Panc1 (cell line): ENCODE results near the gene LCN1. TPM values are rescaled to one million over a fixed set of nuclear protein-coding genes. Genes with fewer than 3 reads are reported as not detected.

ENCODE experiments used
- ATAC-seq: fragments of 200-7000 bp; cut with Tn5 transposase; 2 replicates; pipeline ENCODE4 v1.9.1; 2020; ENCODE audit warnings: mild to moderate bottlenecking, moderate library complexity
- BruUV-seq: library from RNA; stranded (reverse); fragments of 400-500 nt; replicated peaks from 2 replicates; lab custom pipeline; 2021; lab: Mats Ljungman, UMichigan
- CTCF ChIA-PET: fragments of 300-600 bp; sonication (Branson Sonifier 250); formaldehyde crosslinking; loops from one replicate; lab custom pipeline; 2022; ENCODE audit warnings: antibody characterized with exemption; lab: Charles Lee
- POLR2A ChIA-PET: fragments of 300-600 bp; sonication (Branson Sonifier 250); formaldehyde crosslinking; loops from one replicate; lab custom pipeline; 2022; ENCODE audit warnings: antibody characterized with exemption; lab: Charles Lee
- DNase-seq: peaks from one replicate; pipeline ENCODE4 v3.0.0-alpha.2; 2010; ENCODE audit warnings: low read depth, low spot score
- H3K27ac ChIP-seq: 2 replicates; pipeline ENCODE4 v1.5.1; 2011; ENCODE audit warnings: mild to moderate bottlenecking, low read length, inconsistent platforms
- H3K27me3 ChIP-seq: fragments of 200-500 bp; sonication (Bioruptor generic); 2 replicates; pipeline ENCODE4 v1.6.0; 2014; ENCODE audit warnings: low read length, inconsistent platforms; ENCODE audit not compliant: control insufficient read depth, insufficient read depth
- H3K36me3 ChIP-seq: fragments of 200-500 bp; sonication (Bioruptor generic); 2 replicates; pipeline ENCODE4 v1.5.1; 2014; ENCODE audit warnings: inconsistent platforms, mild to moderate bottlenecking, low read length, moderate library complexity; ENCODE audit not compliant: control insufficient read depth, insufficient read depth
- H3K4me1 ChIP-seq: 2 replicates; pipeline ENCODE4 v1.5.1; 2011; ENCODE audit warnings: inconsistent platforms, mild to moderate bottlenecking, low read length, moderate library complexity; ENCODE audit not compliant: control insufficient read depth, insufficient read depth
- H3K4me3 ChIP-seq, 2 experiments: 2 replicates each; pipeline ENCODE4 v1.5.1; 2011 to 2012; ENCODE audit warnings: low read depth in 2 of 2, low read length in 2 of 2, mild to moderate bottlenecking in 2 of 2, inconsistent platforms in 1 of 2, moderate library complexity in 1 of 2
- H3K9me3 ChIP-seq: fragments of 200-500 bp; sonication (Bioruptor generic); 2 replicates; pipeline ENCODE4 v1.5.1; 2014; ENCODE audit warnings: low read depth, mild to moderate bottlenecking, inconsistent platforms, low read length, moderate library complexity; ENCODE audit not compliant: control insufficient read depth, insufficient read depth
- POLR2AphosphoS5 ChIP-seq: IDR thresholded peaks from 2 replicates; pipeline ENCODE4 v1.6.1; 2012; ENCODE audit warnings: mild to moderate bottlenecking, low read depth, low read length, moderate library complexity
- SIN3A ChIP-seq: IDR thresholded peaks from 2 replicates; pipeline ENCODE4 v1.6.1; 2012; ENCODE audit warnings: low read depth, mild to moderate bottlenecking, low read length, moderate library complexity, borderline replicate concordance; ENCODE audit not compliant: insufficient read depth
- TCF7L2 ChIP-seq: IDR thresholded peaks from 2 replicates; pipeline ENCODE4 v1.6.1; 2011; ENCODE audit warnings: mild to moderate bottlenecking, low read depth, low read length, inconsistent platforms
- in situ Hi-C: cut with HindIII; loops from 2 replicates; pipeline ENCODE4 v1.10.0; 2016; ENCODE audit warnings: low sequenced_read_pairs, low pct_unique_long_range_greater_than_20kb
- intact Hi-C: fragments of 100-400 bp; cut with micrococcal nuclease; formaldehyde crosslinking; loops from one replicate; pipeline ENCODE4 v1.10.0; 2022; ENCODE audit not compliant: unreplicated experiment
- total RNA-seq: library from RNA; stranded (reverse); gene quantifications from one replicate; pipeline ENCODE4 v1.2.1, GENCODE V29; 2021; ENCODE audit not compliant: unreplicated experiment
- TF ChIP-seq, protein P1 (sequence below), 2 experiments: IDR thresholded peaks; 2 replicates each; pipeline ENCODE4 v1.6.1; 2011 to 2012; ENCODE audit warnings: low read depth in 2 of 2, control low read depth in 1 of 2, low read length in 1 of 2, mild to moderate bottlenecking in 1 of 2, moderate library complexity in 1 of 2; ENCODE audit not compliant: insufficient read depth in 1 of 2
- TF ChIP-seq, protein P2 (sequence below): fragments of 450-650 bp; IDR thresholded peaks from 2 replicates; pipeline ENCODE4 v1.5.1; 2017; ENCODE audit warnings: mild to moderate bottlenecking

The LCN1 gene
- total RNA-seq, 1 experiment from 2014 or later, result not detected

GRCh38 chr9:135568026-135568425 lies 46.8 kb downstream of the LCN1 start:
- no peak for DNase-seq
- intact Hi-C loops (no loop called here), in situ Hi-C loops (no loop called here)
- no TSS peak for BruUV-seq
- Histone ChIP-seq H3K4me1 (no peaks in the 10 kb centered on the region), H3K27me3 (0 out of 2 replicates have a peak, but pooled peaks cover 2% of the 10 kb centered on the region), H3K36me3 (no peaks in the 10 kb centered on the region), H3K27ac (no peak overlapping the region), H3K4me3 (no peak overlapping the region), H3K9me3 (no peaks in the 10 kb centered on the region)
- ATAC-seq, result no peak
- TF ChIP-seq, protein P1, sequence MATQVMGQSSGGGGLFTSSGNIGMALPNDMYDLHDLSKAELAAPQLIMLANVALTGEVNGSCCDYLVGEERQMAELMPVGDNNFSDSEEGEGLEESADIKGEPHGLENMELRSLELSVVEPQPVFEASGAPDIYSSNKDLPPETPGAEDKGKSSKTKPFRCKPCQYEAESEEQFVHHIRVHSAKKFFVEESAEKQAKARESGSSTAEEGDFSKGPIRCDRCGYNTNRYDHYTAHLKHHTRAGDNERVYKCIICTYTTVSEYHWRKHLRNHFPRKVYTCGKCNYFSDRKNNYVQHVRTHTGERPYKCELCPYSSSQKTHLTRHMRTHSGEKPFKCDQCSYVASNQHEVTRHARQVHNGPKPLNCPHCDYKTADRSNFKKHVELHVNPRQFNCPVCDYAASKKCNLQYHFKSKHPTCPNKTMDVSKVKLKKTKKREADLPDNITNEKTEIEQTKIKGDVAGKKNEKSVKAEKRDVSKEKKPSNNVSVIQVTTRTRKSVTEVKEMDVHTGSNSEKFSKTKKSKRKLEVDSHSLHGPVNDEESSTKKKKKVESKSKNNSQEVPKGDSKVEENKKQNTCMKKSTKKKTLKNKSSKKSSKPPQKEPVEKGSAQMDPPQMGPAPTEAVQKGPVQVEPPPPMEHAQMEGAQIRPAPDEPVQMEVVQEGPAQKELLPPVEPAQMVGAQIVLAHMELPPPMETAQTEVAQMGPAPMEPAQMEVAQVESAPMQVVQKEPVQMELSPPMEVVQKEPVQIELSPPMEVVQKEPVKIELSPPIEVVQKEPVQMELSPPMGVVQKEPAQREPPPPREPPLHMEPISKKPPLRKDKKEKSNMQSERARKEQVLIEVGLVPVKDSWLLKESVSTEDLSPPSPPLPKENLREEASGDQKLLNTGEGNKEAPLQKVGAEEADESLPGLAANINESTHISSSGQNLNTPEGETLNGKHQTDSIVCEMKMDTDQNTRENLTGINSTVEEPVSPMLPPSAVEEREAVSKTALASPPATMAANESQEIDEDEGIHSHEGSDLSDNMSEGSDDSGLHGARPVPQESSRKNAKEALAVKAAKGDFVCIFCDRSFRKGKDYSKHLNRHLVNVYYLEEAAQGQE (IDR thresholded peaks at IDR 0.05; ENCODE audit: insufficient read depth in 1 of 2, low read depth in 2 of 2, low read length in 1 of 2), result no peak
- TF ChIP-seq POLR2AphosphoS5 (no peak), SIN3A (no peak), TCF7L2 (no peak)
- TF ChIP-seq, protein P2, sequence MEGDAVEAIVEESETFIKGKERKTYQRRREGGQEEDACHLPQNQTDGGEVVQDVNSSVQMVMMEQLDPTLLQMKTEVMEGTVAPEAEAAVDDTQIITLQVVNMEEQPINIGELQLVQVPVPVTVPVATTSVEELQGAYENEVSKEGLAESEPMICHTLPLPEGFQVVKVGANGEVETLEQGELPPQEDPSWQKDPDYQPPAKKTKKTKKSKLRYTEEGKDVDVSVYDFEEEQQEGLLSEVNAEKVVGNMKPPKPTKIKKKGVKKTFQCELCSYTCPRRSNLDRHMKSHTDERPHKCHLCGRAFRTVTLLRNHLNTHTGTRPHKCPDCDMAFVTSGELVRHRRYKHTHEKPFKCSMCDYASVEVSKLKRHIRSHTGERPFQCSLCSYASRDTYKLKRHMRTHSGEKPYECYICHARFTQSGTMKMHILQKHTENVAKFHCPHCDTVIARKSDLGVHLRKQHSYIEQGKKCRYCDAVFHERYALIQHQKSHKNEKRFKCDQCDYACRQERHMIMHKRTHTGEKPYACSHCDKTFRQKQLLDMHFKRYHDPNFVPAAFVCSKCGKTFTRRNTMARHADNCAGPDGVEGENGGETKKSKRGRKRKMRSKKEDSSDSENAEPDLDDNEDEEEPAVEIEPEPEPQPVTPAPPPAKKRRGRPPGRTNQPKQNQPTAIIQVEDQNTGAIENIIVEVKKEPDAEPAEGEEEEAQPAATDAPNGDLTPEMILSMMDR, result no peak
- POLR2A ChIA-PET, result no interaction called here
- CTCF ChIA-PET, result no interaction called here

- TF ChIP-seq, protein P1 (IDR thresholded peaks at IDR 0.05; ENCODE audit: insufficient read depth in 1 of 2, low read depth in 2 of 2, low read length in 1 of 2), result no peak
- no peak for TF ChIP-seq TCF7L2
- TF ChIP-seq, protein P2, result no peak
- no peak for TF ChIP-seq POLR2AphosphoS5
- 0 out of 2 replicates have a peak, but pooled peaks cover 2% of the 10 kb centered on the region for H3K27me3 ChIP-seq
- DNase-seq (no peak), ATAC-seq (no peak)
- ChIA-PET CTCF (no interaction called here), POLR2A (no interaction called here)
- no peaks in the 10 kb centered on the region for H3K36me3 ChIP-seq
- intact Hi-C loops, result no loop called here
- in situ Hi-C loops, result no loop called here
- no peaks in the 10 kb centered on the region for H3K9me3 ChIP-seq
- no TSS peak for BruUV-seq
- no peak overlapping the region for H3K4me3 ChIP-seq
- H3K4me1 ChIP-seq, result no peaks in the 10 kb centered on the region
- H3K27ac ChIP-seq, result no peak overlapping the region
These were observed 49.2 kb downstream of the LCN1 start for GRCh38 chr9:135570456-135570855.
